ENCODE measurements around the gene TMEM51. TPM values are rescaled to one million over a fixed set of nuclear protein-coding genes. Genes with fewer than 3 reads are reported as not detected.

Gene TMEM51
- total and polyA plus RNA-seq, 10 of the 15 experiments (the other 5 are each of a cell fraction or from before 2014, with no cell fraction given), result 0.55 to 4.8 (median 3.1) TPM

- TF ChIP-seq TCF7 (IDR thresholded peaks at IDR 0.05; ENCODE audit: borderline replicate concordance), result no peak
- TF ChIP-seq CTCF (IDR thresholded peaks at IDR 0.05 in 2 of 3, conservative IDR thresholded peaks at IDR 0.05 in 1 of 3; ENCODE audit: control insufficient read depth in 2 of 3, extremely low read depth in 1 of 3, insufficient read depth in 1 of 3, low read depth in 3 of 3, low read length in 3 of 3), result no peak
- no peak for TF ChIP-seq RBBP5 (conservative IDR thresholded peaks at IDR 0.05)
- no peak for TF ChIP-seq KDM1A (IDR thresholded peaks at IDR 0.05; ENCODE audit: borderline replicate concordance)
- no peak for TF ChIP-seq GATAD2B (conservative IDR thresholded peaks at IDR 0.05; ENCODE audit: low read depth)
- no peak for TF ChIP-seq PKNOX1 (IDR thresholded peaks at IDR 0.05)
- TF ChIP-seq, protein P1, sequence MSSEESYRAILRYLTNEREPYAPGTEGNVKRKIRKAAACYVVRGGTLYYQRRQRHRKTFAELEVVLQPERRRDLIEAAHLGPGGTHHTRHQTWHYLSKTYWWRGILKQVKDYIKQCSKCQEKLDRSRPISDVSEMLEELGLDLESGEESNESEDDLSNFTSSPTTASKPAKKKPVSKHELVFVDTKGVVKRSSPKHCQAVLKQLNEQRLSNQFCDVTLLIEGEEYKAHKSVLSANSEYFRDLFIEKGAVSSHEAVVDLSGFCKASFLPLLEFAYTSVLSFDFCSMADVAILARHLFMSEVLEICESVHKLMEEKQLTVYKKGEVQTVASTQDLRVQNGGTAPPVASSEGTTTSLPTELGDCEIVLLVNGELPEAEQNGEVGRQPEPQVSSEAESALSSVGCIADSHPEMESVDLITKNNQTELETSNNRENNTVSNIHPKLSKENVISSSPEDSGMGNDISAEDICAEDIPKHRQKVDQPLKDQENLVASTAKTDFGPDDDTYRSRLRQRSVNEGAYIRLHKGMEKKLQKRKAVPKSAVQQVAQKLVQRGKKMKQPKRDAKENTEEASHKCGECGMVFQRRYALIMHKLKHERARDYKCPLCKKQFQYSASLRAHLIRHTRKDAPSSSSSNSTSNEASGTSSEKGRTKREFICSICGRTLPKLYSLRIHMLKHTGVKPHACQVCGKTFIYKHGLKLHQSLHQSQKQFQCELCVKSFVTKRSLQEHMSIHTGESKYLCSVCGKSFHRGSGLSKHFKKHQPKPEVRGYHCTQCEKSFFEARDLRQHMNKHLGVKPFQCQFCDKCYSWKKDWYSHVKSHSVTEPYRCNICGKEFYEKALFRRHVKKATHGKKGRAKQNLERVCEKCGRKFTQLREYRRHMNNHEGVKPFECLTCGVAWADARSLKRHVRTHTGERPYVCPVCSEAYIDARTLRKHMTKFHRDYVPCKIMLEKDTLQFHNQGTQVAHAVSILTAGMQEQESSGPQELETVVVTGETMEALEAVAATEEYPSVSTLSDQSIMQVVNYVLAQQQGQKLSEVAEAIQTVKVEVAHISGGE (CRISPR knock-in tag; IDR thresholded peaks at IDR 0.05), result no peak
- TF ChIP-seq JUND (IDR thresholded peaks at IDR 0.05; ENCODE audit: low read depth, low read length), result no peak
- no peak for TF ChIP-seq SMAD5 (IDR thresholded peaks at IDR 0.05; ENCODE audit: low read depth)
- TF ChIP-seq SP1 (IDR thresholded peaks at IDR 0.05; ENCODE audit: low read depth, low read length), result no peak
- no peak for TF ChIP-seq E4F1 (IDR thresholded peaks at IDR 0.05; ENCODE audit: borderline replicate concordance, partially characterized antibody)
- no peak for TF ChIP-seq CHD2 (IDR thresholded peaks at IDR 0.05; ENCODE audit: borderline replicate concordance, low read depth, low read length)
- no peak for TF ChIP-seq RAD21 (IDR thresholded peaks at IDR 0.05; ENCODE audit: insufficient read depth, low read depth, low read length)
- TF ChIP-seq HDGF (IDR thresholded peaks at IDR 0.05), result no peak
- TF ChIP-seq SREBF2 (IDR thresholded peaks at IDR 0.05; ENCODE audit: low read length), result no peak
- no peak for TF ChIP-seq CBX5 (IDR thresholded peaks at IDR 0.05; ENCODE audit: low read depth)
- no peak for TF ChIP-seq POLR2AphosphoS2 (IDR thresholded peaks at IDR 0.05; ENCODE audit: low read depth, low read length)
- no peak for TF ChIP-seq EP300 (IDR thresholded peaks at IDR 0.05; ENCODE audit: borderline replicate concordance in 1 of 2, control insufficient read depth in 1 of 2, low read depth in 2 of 2, low read length in 2 of 2)
Observed at GRCh38 chr1:15260418-15261154, 107.0 kb downstream of the TMEM51 start (continued).

Measured in GM12878 (cell line).